HG02870 (cell line): ENCODE data around the gene PGBD5.

Source experiments
- ATAC-seq: cut with Tn5 transposase; IDR thresholded peaks from one replicate; pipeline ENCODE4 v1.9.1; 2021; ENCODE audit warnings: mild to moderate bottlenecking, moderate library complexity; ENCODE audit not compliant: unreplicated experiment

PGBD5 gene

DNA sequence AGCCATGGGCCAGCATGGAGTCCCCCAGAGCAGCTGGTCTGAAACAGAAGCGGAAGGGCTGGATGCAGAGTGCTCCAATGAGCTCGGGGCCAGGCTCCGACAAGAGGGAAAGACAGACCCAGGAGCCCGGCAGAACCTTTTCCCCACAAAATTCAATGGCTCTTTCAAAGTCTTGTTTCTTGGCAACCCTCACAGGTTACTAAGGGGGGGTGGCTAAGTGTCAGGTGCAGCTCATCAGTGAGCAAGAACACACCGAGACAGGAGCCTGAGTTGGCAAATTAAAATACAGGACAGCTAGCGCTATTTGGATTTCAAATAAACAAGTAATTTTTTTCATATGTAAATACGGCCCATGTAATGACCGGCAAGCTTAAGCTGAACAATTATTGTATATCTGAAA lies 27.3 kb downstream of the PGBD5 start:
- no peak for ATAC-seq

DNA sequence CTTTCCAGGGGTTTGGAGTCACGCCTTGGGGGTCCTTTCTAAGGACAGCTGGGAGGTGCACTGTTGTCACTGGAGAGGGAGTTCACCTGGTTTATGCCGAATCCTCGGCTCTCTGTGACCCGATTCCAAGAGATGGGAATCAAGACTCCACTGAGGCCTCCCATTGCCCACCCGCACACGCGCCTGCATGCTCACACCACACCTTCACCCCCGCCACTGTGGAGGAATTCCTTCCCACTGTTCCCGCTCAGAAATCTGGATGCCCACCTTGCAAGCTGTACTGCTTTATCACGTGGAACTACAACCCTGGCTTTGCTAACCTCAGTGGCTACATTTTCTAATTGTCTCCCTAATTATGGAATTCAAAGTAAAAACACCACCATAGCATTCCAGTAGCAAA lies 29.2 kb downstream of the PGBD5 start:
- no peak for ATAC-seq

DNA sequence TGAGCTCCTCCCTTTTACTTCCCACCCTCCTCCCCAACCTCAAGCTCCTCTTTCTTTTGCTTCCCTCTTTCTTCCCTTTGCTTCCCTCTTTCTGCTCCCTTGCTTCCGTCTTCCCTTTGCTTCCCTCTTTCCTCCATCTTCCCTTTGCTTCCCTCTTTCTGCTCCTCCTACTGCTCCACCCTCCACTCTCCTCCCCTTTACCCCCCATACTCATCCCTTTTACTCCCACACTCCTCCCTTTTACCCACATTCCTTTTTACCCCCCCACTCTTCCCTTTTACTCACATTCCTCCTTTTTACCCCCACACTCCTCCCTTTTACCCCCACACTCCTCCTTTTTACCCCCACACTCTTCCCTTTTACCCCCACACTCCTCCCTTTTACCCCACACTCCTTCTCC lies 30.2 kb downstream of the PGBD5 start:
- ATAC-seq: no peak

DNA sequence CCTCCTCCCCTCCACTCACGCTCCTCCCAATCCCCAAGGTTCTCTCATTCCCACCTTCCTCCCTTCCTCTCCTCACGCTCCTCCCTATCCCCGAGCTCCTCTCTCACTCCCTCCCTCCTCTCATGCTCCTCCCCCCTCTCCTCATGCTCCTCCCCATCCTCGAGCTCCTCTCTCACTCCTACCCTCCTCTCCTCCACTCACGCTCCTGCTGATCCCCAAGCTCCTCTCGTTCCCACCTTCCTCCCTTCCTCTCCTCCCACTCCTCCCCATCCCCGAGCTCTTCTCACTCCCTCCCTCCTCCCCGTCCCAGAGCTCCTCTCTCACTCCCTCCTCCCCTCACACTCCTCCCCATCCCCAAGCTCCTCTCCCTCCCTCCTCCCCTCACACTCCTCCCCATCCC lies 31.4 kb downstream of the PGBD5 start:
- no peak for ATAC-seq

DNA sequence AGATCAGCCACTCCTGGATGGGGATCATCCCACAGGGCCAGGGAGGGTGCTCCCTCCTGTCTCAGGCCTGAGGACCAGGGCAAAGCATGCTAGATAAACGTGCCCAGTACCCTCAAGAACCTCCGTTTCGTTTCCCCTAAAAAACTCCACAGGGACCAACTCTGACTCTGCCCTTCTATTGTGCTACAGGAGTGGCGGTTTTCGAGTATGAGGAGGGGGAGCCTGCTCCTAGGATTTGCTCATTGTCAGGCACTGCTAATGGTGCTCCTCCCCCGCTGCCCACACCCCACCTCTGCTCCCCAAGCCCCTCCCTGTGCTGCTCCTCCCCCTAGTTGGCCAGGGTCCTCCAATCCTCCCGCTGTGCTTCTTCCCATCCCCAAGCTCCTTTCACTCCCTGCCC lies 32.0 kb downstream of the PGBD5 start:
- ATAC-seq: no peak

DNA sequence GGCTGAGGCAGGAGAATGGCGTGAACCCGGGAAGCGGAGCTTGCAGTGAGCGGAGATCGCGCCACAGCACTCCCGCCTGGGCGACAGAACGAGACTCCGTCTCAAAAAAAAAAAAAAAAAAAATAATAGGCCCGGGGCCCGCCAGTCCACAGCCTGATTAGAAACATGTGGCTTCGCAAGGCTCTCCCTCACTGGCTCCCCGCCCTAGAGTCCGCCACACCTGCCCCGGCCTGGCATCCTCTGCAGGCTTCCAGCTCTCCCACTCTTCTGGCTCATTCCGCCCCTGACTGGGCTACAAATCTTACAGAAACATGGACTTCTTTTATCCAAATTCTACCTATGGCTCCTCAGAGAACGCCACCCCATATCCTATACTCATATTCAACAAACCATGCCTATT lies 32.4 kb downstream of the PGBD5 start:
- no peak for ATAC-seq

DNA sequence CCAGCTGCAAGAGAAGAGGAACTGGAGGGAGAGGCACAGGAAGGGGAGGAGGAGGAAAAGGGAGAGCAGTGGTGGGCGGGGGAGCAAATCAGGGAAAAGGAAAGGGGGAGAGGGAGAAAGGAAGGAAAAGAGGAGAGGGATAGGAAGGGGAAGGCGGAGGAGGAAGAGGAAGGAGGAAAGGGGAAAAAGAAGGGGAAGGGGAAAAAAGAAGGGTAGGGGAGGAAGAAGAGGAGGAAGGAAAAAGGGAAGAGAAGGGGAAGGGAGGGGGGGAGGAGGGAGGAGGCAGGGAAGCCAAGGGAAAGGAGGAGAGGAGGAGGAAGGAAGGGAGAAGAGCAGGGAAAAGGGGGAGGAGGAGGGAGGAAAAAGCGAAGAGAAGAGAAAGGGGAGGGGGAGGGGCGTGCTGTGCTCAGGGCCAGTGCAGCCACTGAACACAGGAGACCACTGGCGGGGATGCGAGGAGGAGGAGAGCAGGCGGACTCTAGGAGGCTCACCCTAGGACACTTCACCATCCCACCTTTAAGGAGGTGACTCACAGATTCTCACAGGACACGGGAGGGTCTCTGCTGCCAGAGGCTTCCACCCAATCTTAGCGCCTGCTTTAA lies 33.1 kb downstream of the PGBD5 start:
- ATAC-seq: no peak

DNA sequence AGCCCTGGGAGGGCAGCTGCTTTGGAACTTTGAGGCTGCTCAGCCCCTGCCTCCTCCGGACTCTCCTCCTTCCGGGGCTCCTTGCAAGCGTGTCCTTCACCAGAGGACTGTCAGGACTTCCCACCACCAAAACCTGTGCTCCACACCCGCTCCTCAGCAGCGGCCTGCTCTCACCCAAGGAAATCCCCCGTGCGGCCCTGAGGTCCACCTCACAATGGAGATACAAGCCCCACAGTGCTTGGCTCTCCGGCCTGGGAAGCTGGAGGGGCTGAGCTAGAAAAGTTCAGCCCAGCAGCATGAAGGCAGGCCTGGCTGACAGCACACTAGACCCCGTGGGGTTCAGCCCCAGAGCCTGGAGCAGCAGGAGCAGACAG lies 33.6 kb downstream of the PGBD5 start:
- ATAC-seq: no peak

DNA sequence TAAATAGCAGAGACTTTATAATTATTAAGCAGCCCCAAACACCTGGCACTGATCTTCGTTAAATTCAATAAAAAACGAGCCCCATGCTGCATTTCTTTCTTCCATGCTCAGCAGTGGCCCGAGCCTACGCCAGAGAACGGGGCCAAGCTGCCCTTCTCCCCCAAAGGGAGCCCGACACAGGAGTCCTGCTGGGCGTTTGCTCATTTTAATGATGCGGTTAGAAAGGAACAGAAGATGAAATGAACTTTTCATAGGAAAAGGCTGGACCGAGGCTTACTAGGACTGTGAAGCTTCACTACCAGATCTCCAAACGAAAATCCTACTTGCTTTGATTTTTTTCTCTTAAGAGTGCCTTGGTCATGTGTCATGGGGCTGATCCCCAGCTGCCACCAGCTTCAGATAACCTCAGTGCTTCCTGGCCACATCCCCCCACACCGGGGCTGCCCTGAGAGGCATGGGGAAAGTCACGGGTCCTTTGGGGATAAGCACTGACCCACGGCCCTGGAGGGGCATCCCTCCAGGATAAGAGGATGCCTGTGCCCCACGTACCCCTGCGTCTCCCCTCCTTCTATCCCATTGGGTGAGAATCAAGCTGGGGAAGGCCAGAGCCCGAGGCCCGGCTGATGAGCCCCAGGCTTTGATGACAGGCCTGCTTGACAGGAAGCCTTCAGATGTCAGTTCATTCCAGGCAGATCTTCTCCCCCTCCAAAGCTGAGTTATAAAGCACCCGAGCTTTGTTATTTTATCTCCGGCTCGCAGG lies 34.2 kb downstream of the PGBD5 start:
- ATAC-seq: no peak

DNA sequence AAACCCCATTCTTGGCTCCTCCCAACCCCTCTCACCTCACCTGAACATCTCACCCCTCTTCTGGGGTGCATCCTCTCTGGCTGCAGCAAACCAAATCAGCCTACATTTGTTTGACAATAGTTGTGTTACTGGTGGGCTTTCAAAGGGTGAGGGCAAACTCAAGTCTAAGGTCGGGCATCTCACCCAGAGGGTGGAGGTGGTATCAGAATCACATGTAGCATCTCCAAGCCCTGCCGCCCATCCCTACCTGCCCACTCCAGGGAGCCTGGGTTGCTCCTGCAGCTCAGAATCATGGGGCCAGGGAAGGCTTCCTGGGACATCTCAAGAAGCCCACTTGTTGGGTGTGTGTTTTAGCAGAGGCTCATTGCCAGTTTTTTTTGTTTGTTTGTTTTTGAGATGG lies 35.8 kb downstream of the PGBD5 start:
- ATAC-seq: no peak

DNA sequence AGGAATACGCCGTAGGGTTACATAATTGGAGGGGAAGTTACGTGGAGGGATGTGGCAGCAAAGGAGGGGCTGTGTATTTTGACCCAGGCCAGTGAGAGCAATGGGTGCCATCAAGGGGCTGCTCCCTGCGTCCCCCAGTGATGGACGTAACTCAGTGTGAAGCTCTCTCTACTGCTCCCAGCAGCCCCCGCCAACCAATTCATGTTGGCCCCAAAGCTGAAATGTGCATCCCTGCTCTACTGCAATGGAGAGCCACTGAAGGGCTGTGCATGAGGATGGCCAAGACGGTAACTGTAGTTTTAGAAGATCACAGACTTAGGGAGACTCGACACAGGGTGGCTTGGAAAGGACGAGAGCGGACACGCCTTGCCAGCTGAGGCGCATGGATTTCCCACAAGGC lies 38.3 kb downstream of the PGBD5 start:
- ATAC-seq: no peak

DNA sequence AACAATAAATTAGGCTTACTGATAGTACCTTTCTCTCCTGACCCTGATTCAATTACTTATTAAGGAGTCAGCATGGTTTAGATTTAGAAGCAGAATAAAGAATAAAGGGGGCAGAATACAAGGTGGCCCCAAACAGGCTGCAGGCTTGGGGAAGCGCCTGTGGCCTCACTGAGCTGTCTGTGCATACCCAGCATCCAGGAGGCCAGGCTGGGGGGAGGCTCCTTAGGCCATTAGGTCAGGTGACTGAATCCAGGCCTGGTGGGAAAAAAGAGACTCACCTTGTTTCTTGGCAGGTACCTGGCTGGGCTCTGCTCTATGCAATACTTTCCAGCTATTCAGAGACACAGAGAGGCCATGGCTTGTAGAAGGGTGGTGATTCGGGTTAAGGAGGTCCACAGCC lies 38.8 kb downstream of the PGBD5 start:
- ATAC-seq: no peak

DNA sequence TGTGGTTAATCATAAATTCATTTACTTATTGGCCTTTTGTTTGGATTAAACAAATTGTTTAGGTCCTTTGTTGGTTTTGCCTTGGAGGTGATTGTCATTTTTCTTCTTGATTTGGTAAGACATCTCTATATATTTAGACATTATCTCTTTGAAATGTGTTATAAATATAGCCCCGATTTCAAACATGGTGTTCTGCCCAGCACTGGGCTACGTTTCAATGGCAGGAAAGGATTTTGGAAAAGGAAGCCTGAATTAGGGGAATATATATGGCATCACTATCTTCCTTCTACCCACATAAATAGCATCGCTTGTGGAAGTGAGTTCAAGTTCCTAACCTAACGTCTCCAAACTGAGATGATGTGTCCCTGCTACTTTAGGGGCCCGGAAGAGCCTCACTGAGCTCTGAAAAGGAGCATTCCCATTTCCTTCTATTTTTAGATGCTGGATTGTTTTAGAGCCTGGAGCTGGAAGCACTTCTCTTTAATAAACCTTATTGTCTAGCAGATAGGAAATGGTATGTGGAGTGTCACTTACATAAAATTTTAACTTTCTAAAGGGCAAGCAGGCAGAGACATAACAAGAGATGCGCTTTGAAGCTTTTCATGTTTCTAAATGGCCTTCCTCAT lies 39.4 kb downstream of the PGBD5 start:
- no peak for ATAC-seq

DNA sequence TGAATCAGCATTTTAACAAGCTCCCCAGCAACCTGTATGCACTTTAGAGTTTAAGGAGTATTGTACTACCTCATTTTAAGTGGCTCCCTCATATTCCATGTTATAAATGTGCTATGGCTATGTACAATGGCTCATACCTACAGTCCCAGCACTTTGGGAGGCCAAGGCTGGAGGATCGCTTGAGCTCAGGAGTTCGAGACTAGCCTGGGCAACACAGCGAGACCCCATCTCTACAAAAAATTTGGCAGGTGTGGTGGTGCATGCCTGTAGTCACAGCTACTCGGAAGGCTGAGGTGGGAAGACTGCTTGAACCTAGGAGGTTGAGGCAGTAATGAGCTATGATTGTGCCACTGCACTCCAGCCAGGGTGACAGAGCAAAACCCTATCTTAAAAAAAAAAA lies 40.2 kb downstream of the PGBD5 start:
- ATAC-seq: no peak

DNA sequence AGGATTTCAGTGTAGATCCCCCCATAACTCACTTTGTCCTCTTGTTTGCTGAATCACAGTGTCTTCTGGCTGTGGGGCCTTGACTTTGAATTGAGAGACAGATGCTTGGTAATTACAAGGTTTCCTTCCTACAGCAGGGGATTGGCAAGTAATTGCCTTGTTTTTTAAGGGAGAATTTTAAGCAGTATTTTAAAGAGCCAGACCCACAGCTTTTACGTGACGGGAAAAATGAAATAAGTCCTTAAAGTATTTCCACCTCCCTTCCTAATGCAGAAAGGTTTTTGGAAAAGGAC lies 41.0 kb downstream of the PGBD5 start:
- no peak for ATAC-seq

DNA sequence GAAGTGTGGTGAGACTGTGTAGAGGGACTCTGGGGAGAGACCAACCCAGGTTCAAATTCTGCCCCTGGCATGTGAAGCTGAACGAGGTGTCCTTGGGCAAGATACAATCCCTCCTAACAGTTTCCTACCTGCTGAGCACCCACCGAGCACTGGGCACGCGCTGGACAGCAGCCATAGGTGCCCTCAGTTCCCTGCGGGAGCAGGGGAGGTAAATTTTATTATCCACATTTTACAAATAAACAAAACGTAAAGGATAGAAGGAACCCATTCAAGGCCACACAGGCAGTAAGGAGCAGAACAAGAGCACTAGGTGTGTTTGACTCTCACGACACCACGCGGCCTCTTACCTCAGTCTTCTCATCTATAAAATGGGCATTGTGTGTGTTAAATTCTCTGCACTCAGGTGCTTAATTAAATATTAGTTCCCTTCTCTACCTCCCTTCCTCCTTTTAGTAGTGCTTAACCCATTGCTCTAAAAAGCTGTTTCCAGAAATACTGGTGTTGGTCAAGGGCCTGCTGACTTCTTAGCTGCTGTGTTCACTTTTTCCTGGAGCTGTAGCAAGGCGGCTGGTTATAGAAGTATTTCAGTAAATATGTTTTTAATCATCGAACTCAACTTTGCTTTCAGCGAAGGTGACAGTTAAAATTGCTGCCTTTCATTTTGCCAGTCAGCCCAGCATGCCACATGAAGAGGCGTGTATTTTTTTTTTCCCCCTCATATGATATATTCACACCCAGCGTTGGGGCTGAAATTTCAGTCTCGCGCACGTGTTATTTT lies 41.6 kb downstream of the PGBD5 start:
- no peak for ATAC-seq

DNA sequence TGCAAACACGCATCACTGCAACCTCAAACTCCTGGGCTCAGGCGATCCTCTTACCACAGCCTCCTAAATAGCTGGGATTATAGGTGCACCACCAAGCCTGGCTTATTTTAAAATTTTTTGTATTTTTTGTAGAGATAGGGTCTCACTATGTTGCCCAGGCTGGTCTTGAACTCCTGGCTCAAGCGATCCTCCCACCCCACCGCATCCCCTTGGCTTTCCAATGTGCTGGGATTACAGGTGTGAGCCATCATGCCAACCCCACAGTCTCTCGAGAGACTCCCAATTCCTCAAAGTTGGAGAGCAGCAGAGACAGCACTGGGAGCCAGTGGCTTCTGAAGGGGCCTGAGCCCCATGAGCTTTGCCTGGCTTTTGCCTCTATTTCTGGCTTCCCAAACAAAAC lies 42.7 kb downstream of the PGBD5 start:
- no peak for ATAC-seq

DNA sequence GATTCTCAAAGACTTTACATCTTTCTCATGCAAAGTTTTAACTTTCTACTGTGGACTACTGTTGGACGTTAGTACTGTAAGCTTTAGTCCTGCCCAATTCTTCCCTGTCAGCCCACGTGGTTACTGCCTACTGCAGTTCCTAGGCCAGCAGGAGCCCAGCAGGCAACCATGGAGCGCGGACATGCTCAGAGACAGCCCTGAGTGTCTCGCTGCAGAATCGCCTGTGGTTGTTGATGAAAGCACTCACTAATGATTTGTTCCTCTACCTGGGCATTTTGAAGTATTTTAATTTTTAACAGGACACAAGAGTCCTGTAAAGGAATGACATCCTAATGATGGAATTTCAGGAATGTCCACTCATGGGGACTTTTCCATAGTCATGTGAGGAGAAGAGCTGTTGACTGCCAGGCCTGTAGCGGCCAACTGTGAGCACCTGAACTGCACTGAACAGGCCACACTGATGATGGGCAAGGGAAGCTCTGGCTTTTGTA lies 44.1 kb downstream of the PGBD5 start:
- no peak for ATAC-seq

DNA sequence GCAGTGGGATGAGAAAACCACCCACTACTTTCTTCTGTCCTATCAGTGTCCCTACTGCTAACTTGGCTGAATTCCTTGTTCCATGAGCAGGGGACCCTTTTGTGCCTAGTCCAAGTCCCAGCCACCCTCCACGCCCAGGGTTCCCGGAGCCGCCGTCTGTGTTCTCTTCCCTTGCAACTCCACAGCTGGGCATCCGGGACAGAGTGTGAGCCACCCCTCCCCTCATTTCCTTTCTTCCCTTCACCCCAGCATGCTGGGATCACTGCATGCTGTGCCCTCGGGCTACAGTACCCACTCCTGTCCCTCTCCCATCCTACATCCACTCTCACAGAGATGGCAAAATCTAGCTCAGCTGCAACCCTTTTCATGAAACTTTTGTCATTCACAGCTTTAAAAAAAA lies 44.5 kb downstream of the PGBD5 start:
- ATAC-seq: no peak

DNA sequence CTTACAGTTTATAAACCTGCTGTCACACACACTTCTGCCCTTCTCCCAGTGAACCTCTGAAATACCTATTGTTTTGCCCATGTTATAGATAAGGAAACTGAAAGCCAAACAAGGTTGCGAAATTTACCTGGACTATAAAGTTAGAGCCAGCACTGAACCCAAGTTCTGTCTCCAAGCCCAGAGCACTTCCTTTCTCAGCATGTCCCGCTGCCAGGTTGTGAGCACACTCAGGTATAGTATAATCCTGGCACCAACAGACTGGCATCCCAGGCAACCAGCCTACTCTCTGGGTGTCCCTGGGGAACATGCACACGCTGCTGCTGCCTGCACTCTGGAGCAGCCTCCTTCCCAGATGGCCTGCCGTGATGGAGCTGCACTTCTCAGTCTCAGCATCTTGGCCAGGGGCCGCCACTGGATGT lies 45.1 kb downstream of the PGBD5 start:
- ATAC-seq: no peak

DNA sequence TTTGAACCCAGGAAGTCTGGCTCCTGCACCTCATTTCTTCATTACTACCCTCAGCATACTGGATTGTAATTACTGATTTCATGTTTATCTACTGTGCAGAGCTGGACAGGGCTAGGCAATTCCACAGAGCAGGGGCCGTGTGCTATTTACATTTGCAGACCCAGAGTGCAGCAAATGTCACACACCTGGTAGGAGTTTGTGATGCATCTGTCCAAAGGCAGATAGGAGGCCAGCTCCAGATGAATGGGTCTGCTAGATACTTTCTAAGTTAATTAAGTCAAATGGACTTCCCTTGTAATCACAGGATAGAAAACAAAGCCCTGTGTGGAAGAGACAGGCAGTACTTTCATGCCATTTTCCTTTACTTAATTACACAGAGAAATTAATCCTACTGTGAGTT lies 46.2 kb downstream of the PGBD5 start:
- ATAC-seq: no peak

DNA sequence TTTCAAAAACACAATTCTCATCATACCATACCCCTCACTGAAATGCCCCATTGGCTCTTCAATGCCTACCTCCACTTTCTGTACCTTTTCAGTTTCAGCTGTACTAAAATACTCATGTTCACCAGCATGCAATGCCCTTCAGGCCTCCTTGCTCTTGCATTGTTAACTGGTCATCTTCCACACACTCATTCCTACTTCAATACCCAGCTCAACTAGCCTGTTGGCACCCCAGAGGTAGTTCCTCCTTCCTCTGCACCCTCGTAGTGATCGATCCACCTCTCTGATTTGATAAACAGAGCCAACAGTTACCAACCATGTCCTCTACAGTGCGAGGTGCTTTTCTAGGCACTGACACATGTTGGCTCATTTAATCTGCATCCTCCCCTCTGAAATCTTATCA lies 46.7 kb downstream of the PGBD5 start:
- ATAC-seq: no peak
